ENCODE data around the gene PRIM2. TPM values are rescaled to one million over a fixed set of nuclear protein-coding genes. Genes with fewer than 3 reads are reported as not detected.

The PRIM2 gene
- total and polyA plus RNA-seq, 8 donors, result 11.2 to 18.8 (median 14.8) TPM

DNA sequence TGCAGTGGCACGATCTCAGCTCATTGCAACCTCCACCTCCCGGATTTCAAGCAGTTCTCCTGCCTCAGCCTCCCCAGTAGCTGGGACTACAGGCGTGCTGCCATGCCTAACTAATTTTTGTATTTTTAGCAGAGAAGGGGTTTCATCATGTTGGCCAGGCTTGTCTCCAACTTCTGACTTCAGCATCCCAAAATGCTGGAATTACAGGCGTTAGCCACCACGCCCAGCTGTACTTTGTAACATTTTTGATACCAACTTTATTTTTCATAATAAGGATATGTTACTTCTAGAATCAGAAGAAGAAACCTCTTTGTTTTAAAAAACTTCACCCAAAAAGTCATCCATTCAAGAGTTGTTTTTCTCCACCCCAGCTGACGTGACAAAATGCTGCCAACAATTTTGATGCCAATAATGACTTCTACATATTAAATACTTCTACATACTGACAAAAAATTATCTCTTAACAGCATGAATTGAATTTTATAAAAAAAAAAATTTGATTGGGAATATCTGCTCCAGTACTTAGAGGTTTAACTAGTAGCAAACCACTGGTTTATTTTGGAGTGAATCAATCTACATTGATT, 22.5 kb upstream of the PRIM2 start:
- DNase-seq, result no peak
- TF ChIP-seq, protein P1, sequence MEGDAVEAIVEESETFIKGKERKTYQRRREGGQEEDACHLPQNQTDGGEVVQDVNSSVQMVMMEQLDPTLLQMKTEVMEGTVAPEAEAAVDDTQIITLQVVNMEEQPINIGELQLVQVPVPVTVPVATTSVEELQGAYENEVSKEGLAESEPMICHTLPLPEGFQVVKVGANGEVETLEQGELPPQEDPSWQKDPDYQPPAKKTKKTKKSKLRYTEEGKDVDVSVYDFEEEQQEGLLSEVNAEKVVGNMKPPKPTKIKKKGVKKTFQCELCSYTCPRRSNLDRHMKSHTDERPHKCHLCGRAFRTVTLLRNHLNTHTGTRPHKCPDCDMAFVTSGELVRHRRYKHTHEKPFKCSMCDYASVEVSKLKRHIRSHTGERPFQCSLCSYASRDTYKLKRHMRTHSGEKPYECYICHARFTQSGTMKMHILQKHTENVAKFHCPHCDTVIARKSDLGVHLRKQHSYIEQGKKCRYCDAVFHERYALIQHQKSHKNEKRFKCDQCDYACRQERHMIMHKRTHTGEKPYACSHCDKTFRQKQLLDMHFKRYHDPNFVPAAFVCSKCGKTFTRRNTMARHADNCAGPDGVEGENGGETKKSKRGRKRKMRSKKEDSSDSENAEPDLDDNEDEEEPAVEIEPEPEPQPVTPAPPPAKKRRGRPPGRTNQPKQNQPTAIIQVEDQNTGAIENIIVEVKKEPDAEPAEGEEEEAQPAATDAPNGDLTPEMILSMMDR (IDR thresholded peaks at IDR 0.05), result no peak

DNA sequence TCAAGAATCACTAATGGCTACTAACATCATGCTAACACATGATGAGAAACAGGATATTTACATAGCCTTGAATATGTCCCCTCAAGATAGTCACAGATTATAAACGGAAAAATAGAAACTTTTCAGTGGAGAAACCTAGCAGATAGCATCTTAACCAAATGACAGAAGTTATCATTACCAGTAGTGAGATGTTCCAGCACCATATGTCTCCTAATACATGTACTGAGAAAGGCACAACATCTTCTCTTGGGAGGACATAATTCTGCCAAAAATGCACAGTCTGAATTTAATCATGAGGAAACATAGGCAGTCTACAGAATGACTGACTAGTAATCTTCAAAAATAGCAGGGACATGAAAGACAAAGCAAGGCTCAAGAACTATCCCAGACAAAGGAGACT, 19.9 kb upstream of the PRIM2 start:
- intact Hi-C loops (cut with DNase I), result no loop called here
- ATAC-seq, result no peak
- TF ChIP-seq, protein P1 (IDR thresholded peaks at IDR 0.05), result no peak

More for the DNA sequence above, 22.5 kb upstream of the PRIM2 start:
- no peaks in the 10 kb centered on the region for H3K36me3 ChIP-seq
- intact Hi-C loops (cut with DNase I), result no loop called here
- H3K9me3 ChIP-seq, result no peaks in the 10 kb centered on the region
- ATAC-seq, result no peak
- H3K27ac ChIP-seq, result no peak overlapping the region
- H3K4me1 ChIP-seq, result no peaks in the 10 kb centered on the region
- no peaks in the 10 kb centered on the region for H3K27me3 ChIP-seq
- H3K4me3 ChIP-seq, result no peak overlapping the region

DNA sequence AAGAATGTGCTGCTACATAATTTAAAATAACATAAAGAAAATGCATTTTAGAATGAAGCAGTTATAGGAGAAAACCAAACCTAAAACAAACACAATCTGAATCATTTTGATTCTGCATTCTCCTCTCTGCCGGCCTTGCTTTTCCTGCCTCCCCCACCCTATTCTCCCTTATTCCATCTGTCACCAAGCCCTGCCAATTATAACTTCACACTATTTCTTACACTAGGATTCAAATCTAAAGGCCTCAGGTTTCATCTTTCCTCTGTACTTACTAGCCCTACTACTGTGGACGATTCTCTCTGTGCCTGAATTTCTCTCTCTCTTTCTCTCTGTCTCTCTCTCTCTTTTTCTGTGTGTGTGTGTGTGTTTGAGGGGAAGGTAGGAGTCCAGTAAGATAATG, 18.7 kb upstream of the PRIM2 start:
- ATAC-seq (no peak), DNase-seq (no peak)
- TF ChIP-seq, protein P1 (IDR thresholded peaks at IDR 0.05), result no peak
- Histone ChIP-seq H3K4me1 (no peaks in the 10 kb centered on the region), H3K27ac (no peak overlapping the region), H3K9me3 (no peaks in the 10 kb centered on the region), H3K27me3 (no peaks in the 10 kb centered on the region), H3K4me3 (no peak overlapping the region), H3K36me3 (no peaks in the 10 kb centered on the region)
- intact Hi-C loops (cut with DNase I), result no loop called here

More for the DNA sequence above, 19.9 kb upstream of the PRIM2 start:
- H3K27me3 ChIP-seq, result no peaks in the 10 kb centered on the region
- no peaks in the 10 kb centered on the region for H3K9me3 ChIP-seq
- H3K4me3 ChIP-seq, result no peak overlapping the region
- no peaks in the 10 kb centered on the region for H3K4me1 ChIP-seq
- H3K36me3 ChIP-seq, result no peaks in the 10 kb centered on the region
- DNase-seq, result no peak
- H3K27ac ChIP-seq, result no peak overlapping the region

DNA sequence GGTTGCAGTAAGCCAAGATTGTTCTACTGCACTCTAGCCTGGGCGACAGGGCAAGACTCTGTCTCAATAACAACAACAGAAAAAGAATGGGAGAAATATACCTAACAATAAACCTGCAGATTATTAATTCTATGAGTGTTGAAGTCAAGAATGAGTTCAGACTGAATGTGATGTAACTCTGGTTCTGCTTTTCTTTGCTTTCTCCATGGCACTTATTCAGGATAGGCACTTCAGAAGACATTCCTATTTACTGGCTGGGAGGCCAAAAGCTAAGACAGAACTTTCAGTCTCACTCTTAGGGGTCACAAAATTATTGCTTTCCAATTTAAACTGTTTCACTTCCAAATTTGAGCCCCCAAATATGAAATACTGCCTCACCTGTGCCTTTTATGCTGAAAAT, 15.7 kb upstream of the PRIM2 start:
- TF ChIP-seq, protein P1 (IDR thresholded peaks at IDR 0.05), result no peak
- DNase-seq (no peak), ATAC-seq (peak; percentile 78)
- Histone ChIP-seq H3K27me3 (no peaks in the 10 kb centered on the region), H3K4me1 (no peaks in the 10 kb centered on the region), H3K4me3 (no peak overlapping the region), H3K9me3 (no peaks in the 10 kb centered on the region), H3K27ac (peak overlapping the region in 1 of 2 donors; percentile 66), H3K36me3 (no peaks in the 10 kb centered on the region)
- intact Hi-C loops (cut with DNase I), result no loop called here

DNA sequence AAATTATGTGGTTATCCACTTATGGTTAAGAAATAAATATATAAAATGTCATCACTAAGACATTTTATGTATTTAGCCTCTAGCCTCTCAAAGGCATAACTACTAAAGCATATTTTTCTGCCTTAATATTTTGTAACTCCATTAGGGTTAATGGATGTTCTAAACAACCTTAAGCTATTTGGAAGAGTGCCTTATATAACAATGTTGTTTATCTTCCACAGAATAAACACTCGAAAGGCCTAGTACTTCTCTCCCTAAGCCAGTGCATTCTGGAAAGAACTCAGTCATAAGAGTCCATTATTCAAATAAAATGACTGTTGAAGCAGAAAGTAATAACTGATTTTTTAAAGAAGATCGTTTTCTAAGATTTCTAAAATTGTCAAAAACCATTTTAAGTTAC, 15.0 kb upstream of the PRIM2 start:
- TF ChIP-seq, protein P1 (IDR thresholded peaks at IDR 0.05), result no peak
- Histone ChIP-seq H3K9me3 (no peaks in the 10 kb centered on the region), H3K4me3 (no peak overlapping the region), H3K36me3 (no peaks in the 10 kb centered on the region), H3K4me1 (no peaks in the 10 kb centered on the region), H3K27ac (peak overlapping the region; percentile 9 to 66), H3K27me3 (no peaks in the 10 kb centered on the region)
- intact Hi-C loops (cut with DNase I), result no loop called here
- peak; percentile 89 for ATAC-seq
- DNase-seq, result peak in 1 of 4 donors; percentile 44
